HG03108 (cell line): ENCODE measurements around the gene PITRM1.

Experiments used
- ATAC-seq: cut with Tn5 transposase; IDR thresholded peaks from one replicate; pipeline ENCODE4 v1.9.1; 2021; ENCODE audit warnings: moderate library complexity; ENCODE audit not compliant: unreplicated experiment

The PITRM1 gene

GRCh38 chr10:3167611-3168330 lies 4.8 kb downstream of the PITRM1 start:
- ATAC-seq: no peak

- no peak for ATAC-seq
Measured at GRCh38 chr10:3166496-3167290, 5.9 kb downstream of the PITRM1 start.

- ATAC-seq: no peak
Measured at GRCh38 chr10:3165196-3165595, 7.4 kb downstream of the PITRM1 start.

- ATAC-seq: no peak
Measured at GRCh38 chr10:3163879-3164278, 8.7 kb downstream of the PITRM1 start.

GRCh38 chr10:3162533-3162932 lies 10.0 kb downstream of the PITRM1 start:
- no peak for ATAC-seq

GRCh38 chr10:3159152-3159551 lies 13.4 kb downstream of the PITRM1 start:
- no peak for ATAC-seq

- ATAC-seq: no peak
Measured at GRCh38 chr10:3154666-3155065, 17.9 kb downstream of the PITRM1 start.

- ATAC-seq: no peak
Measured at GRCh38 chr10:3152566-3152935, 20.0 kb downstream of the PITRM1 start.

GRCh38 chr10:3151889-3152565 lies 20.6 kb downstream of the PITRM1 start:
- no peak for ATAC-seq

- ATAC-seq: no peak
Measured at GRCh38 chr10:3150961-3151360, 21.6 kb downstream of the PITRM1 start.

GRCh38 chr10:3150366-3150765 lies 22.2 kb downstream of the PITRM1 start:
- ATAC-seq: no peak

- no peak for ATAC-seq
Measured at GRCh38 chr10:3149918-3150317, 22.7 kb downstream of the PITRM1 start.

GRCh38 chr10:3148994-3149393 lies 23.6 kb downstream of the PITRM1 start:
- no peak for ATAC-seq

GRCh38 chr10:3148041-3148440 lies 24.5 kb downstream of the PITRM1 start:
- no peak for ATAC-seq

- ATAC-seq: no peak
Measured at GRCh38 chr10:3147117-3147820, 25.3 kb downstream of the PITRM1 start.

- ATAC-seq: no peak
Measured at GRCh38 chr10:3146289-3146688, 26.3 kb downstream of the PITRM1 start.

GRCh38 chr10:3145366-3145765 lies 27.2 kb downstream of the PITRM1 start:
- no peak for ATAC-seq

- ATAC-seq: no peak
Measured at GRCh38 chr10:3143791-3144434, 28.7 kb downstream of the PITRM1 start.

GRCh38 chr10:3143366-3143765 lies 29.2 kb downstream of the PITRM1 start:
- ATAC-seq: no peak

GRCh38 chr10:3142146-3142875 lies 30.3 kb downstream of the PITRM1 start:
- ATAC-seq: no peak
